ENCODE data around the gene TMED1.

GRCh38 chr19:10850631-10851030, 14.6 kb upstream of the TMED1 start:
- TF ChIP-seq POLR2A (IDR thresholded peaks at IDR 0.05) (no peak), CTCF (IDR thresholded peaks at IDR 0.05) (no peak)

Data from uterus (tissue), 2 donors.